ENCODE results near the gene SLC4A7. TPM values are rescaled to one million over a fixed set of nuclear protein-coding genes. Genes with fewer than 3 reads are reported as not detected.

Gene SLC4A7
- total RNA-seq, 1 experiment from 2014 or later, result 101 TPM

DNA sequence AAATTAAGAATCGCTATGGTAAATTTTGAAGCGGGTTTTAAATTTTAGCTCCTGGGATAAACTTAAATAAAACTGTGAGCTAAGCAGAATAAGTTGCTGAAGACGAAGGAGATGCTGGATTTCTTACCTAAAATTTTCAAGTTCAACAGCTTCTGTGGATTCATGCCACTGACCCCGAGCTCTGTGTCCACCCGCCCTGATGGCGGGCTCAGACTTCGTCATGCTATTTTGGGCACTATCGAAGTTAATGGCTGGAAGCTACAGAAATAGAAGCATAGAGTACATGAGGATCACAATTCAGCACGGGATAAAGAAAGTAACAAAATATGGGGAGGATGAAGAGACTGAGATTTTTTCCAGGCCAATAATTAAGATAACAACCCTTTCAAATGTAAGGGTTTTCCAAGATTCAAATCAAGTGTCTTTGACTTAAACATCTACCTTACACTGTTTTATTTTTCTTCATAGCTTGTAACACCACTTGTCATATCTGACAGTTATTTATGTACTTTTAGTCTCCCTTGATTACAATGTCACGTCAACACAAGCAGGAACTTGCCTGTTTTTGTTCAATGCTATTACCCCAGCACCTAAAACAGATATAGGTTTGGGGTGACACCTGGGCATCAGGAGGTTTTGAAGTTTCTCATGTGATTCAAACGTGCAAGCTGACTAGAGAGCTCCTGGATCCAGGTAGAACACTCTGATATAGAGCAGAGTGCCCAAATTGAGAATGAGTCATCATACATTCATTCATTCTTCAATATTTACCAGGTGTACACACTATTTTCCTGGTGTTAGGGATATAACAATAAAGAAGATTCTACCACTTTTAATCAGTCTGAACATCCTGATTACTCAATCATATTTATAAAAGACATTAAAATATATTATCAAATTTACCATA is 138.0 kb downstream of the SLC4A7 start:
- Histone ChIP-seq H3K36me3 (ENCODE audit: insufficient read depth, low read length) (no peaks in the 10 kb centered on the region), H3K9ac (ENCODE audit: low read length) (no peak overlapping the region)

DNA sequence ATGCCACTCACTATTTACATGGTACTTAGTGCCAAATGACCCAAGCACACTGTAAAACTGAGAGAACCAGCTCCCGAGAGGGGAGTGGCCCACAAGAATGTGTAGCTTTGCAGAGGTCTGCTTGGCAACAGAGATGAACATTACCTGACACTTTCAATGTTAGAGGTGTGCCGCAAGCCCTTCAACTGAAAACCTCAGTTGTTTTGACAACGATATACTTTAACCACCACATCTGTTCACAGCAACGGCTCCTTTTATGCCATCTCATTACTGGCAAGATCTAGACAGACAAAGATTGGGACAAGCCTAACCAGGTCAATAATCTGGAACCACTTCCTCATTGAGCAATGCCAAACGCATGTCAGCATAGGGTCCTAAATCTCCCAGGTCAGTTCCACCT is 138.7 kb downstream of the SLC4A7 start:
- Histone ChIP-seq H3K27me3 (ENCODE audit: low read length) (no peaks in the 10 kb centered on the region), H3K79me2 (ENCODE audit: low read length) (no peaks in the 10 kb centered on the region), H3K4me2 (ENCODE audit: low read depth, low read length, poor library complexity, severe bottlenecking) (no peak overlapping the region), H3K9me3 (ENCODE audit: low read length) (no peaks in the 10 kb centered on the region), H3K4me1 (ENCODE audit: low read length) (peaks cover 8% of the 10 kb centered on the region; the same call in 1 of the 2 replicates), H3K36me3 (ENCODE audit: insufficient read depth, low read length) (no peaks in the 10 kb centered on the region), H3K27ac (ENCODE audit: low read length) (no peak overlapping the region), H2AFZ (ENCODE audit: low read length) (no peak overlapping the region), H3K4me3 (ENCODE audit: low read length) (no peak overlapping the region), H3K9me2 (replicated peaks; ENCODE audit: insufficient read depth, low read length) (no peaks in the 10 kb centered on the region), H4K20me1 (ENCODE audit: insufficient read depth, low read depth, low read length) (no peaks in the 10 kb centered on the region), H3K9ac (ENCODE audit: low read length) (no peak overlapping the region)
- no peak for DNase-seq

More for the DNA sequence above, 138.0 kb downstream of the SLC4A7 start:
- no peaks in the 10 kb centered on the region for H3K9me3 ChIP-seq (ENCODE audit: low read length)
- H3K27me3 ChIP-seq (ENCODE audit: low read length), result no peaks in the 10 kb centered on the region
- H3K9me2 ChIP-seq (replicated peaks; ENCODE audit: insufficient read depth, low read length), result no peaks in the 10 kb centered on the region
- no peak overlapping the region for H3K27ac ChIP-seq (ENCODE audit: low read length)
- H3K4me2 ChIP-seq (ENCODE audit: low read depth, low read length, poor library complexity, severe bottlenecking), result no peak overlapping the region
- no peaks in the 10 kb centered on the region for H3K79me2 ChIP-seq (ENCODE audit: low read length)
- H3K4me1 ChIP-seq (ENCODE audit: low read length), result peaks cover 6% of the 10 kb centered on the region; the same call in 1 of the 2 replicates
- no peak overlapping the region for H3K4me3 ChIP-seq (ENCODE audit: low read length)
- no peak overlapping the region for H2AFZ ChIP-seq (ENCODE audit: low read length)
- DNase-seq, result no peak
- no peaks in the 10 kb centered on the region for H4K20me1 ChIP-seq (ENCODE audit: insufficient read depth, low read depth, low read length)

DNA sequence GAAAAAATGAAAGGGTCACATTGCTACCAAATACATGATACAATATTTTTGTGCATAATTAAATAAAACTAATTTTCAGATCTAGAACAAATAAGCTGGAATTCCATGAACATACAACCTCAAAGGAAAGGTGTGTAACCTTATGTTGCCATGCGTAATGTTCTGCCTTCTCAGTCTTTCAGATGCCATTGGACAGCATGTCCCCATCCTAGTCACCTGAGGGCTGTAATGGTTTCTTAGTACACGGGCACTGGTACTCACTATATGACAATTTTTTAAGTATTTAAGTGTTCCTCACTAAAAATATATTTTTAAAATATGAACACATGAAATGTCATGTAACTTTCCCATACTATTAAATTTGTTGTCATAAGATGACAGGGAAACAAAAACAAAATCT is 139.1 kb downstream of the SLC4A7 start:
- no peaks in the 10 kb centered on the region for H4K20me1 ChIP-seq (ENCODE audit: insufficient read depth, low read depth, low read length)
- H3K27me3 ChIP-seq (ENCODE audit: low read length), result no peaks in the 10 kb centered on the region
- H3K27ac ChIP-seq (ENCODE audit: low read length), result no peak overlapping the region
- H3K9ac ChIP-seq (ENCODE audit: low read length), result no peak overlapping the region
- DNase-seq, result no peak
- H3K4me3 ChIP-seq (ENCODE audit: low read length), result no peak overlapping the region
- H3K9me2 ChIP-seq (replicated peaks; ENCODE audit: insufficient read depth, low read length), result no peaks in the 10 kb centered on the region
- H3K36me3 ChIP-seq (ENCODE audit: insufficient read depth, low read length), result no peaks in the 10 kb centered on the region
- H2AFZ ChIP-seq (ENCODE audit: low read length), result no peak overlapping the region
- peaks cover 7% of the 10 kb centered on the region; the same call in 1 of the 2 replicates for H3K4me1 ChIP-seq (ENCODE audit: low read length)
- H3K79me2 ChIP-seq (ENCODE audit: low read length), result no peaks in the 10 kb centered on the region
- H3K9me3 ChIP-seq (ENCODE audit: low read length), result no peaks in the 10 kb centered on the region
- H3K4me2 ChIP-seq (ENCODE audit: low read depth, low read length, poor library complexity, severe bottlenecking), result no peak overlapping the region

DNA sequence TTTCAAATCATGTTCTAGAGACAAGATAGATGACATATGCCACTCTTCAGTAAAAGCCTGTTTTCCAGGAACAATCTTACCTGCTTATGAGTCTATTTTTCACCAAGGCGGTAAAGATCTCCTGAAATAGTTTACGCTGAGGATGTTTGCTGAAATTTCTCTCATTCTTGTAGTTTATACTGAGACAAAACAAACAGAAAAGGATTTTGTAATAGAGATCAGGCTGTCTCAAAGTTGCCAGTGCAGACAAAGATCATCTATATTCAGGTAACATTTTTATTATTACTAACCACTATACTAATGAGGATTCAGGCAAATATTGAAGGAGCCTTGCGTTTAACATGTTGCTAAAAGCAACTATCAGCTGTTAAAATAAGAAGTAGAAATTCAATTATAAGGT is 140.0 kb downstream of the SLC4A7 start:
- Histone ChIP-seq H3K9me2 (replicated peaks; ENCODE audit: insufficient read depth, low read length) (no peaks in the 10 kb centered on the region), H3K9me3 (ENCODE audit: low read length) (no peaks in the 10 kb centered on the region), H3K9ac (ENCODE audit: low read length) (no peak overlapping the region), H3K36me3 (ENCODE audit: insufficient read depth, low read length) (no peaks in the 10 kb centered on the region), H3K27ac (ENCODE audit: low read length) (no peak overlapping the region), H4K20me1 (ENCODE audit: insufficient read depth, low read depth, low read length) (no peaks in the 10 kb centered on the region), H3K27me3 (ENCODE audit: low read length) (no peaks in the 10 kb centered on the region), H2AFZ (ENCODE audit: low read length) (no peak overlapping the region), H3K4me2 (ENCODE audit: low read depth, low read length, poor library complexity, severe bottlenecking) (no peak overlapping the region), H3K4me3 (ENCODE audit: low read length) (no peak overlapping the region), H3K4me1 (ENCODE audit: low read length) (peaks cover 3% of the 10 kb centered on the region; the same call in 1 of the 2 replicates), H3K79me2 (ENCODE audit: low read length) (no peaks in the 10 kb centered on the region)
- no peak for DNase-seq

DNA sequence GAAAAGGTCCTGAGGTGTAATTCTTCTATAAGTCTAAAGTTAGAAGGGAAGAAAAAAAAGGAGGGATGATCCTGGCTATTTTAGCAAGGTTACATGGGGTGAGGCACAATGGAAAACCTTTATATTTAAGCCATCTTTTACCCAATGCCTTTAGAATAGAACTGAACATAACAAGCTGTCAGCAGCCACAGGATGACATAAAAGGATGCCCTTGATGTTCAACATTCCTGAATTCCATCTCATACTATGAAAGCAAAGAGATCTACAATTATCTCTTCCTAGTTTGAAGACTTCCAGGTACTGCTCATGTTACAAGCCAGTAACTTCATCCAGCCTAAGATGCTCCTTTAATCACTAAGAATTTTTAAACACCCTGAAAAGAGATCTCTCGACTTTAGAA is 141.9 kb downstream of the SLC4A7 start:
- H2AFZ ChIP-seq (ENCODE audit: low read length), result no peak overlapping the region

DNA sequence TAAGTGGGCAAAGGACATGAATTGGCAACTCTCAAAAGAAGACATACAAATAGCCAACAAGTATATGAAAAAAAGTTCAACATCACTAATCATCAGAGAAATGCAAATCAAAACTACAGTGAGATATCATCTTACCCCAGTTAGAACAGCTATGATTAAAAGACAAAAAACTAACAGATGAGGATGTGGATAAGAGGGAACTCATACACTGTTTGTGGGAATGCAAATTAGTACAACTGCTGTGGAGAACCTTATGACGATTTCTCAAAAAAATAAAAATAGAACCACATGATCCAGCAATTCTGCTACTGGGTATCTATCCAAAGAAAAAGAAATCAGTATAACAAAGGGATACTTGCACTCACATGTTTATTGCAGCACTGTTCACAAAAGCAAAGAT is 143.7 kb downstream of the SLC4A7 start:
- Histone ChIP-seq H3K4me2 (ENCODE audit: low read depth, low read length, poor library complexity, severe bottlenecking) (no peak overlapping the region), H3K4me1 (ENCODE audit: low read length) (peaks cover 3% of the 10 kb centered on the region; the same call in 1 of the 2 replicates), H3K79me2 (ENCODE audit: low read length) (no peaks in the 10 kb centered on the region), H2AFZ (ENCODE audit: low read length) (no peak overlapping the region), H3K27me3 (ENCODE audit: low read length) (no peaks in the 10 kb centered on the region), H3K9me2 (replicated peaks; ENCODE audit: insufficient read depth, low read length) (no peaks in the 10 kb centered on the region), H3K4me3 (ENCODE audit: low read length) (no peak overlapping the region), H3K9ac (ENCODE audit: low read length) (no peak overlapping the region), H3K36me3 (ENCODE audit: insufficient read depth, low read length) (no peaks in the 10 kb centered on the region), H3K9me3 (ENCODE audit: low read length) (no peaks in the 10 kb centered on the region), H3K27ac (ENCODE audit: low read length) (no peak overlapping the region), H4K20me1 (ENCODE audit: insufficient read depth, low read depth, low read length) (no peaks in the 10 kb centered on the region)
- no peak for DNase-seq

More for the DNA sequence above, 141.9 kb downstream of the SLC4A7 start:
- Histone ChIP-seq H3K4me3 (ENCODE audit: low read length) (no peak overlapping the region), H3K27me3 (ENCODE audit: low read length) (no peaks in the 10 kb centered on the region), H3K79me2 (ENCODE audit: low read length) (no peaks in the 10 kb centered on the region), H3K9ac (ENCODE audit: low read length) (no peak overlapping the region), H3K9me2 (replicated peaks; ENCODE audit: insufficient read depth, low read length) (no peaks in the 10 kb centered on the region), H3K36me3 (ENCODE audit: insufficient read depth, low read length) (no peaks in the 10 kb centered on the region), H3K4me2 (ENCODE audit: low read depth, low read length, poor library complexity, severe bottlenecking) (no peak overlapping the region), H4K20me1 (ENCODE audit: insufficient read depth, low read depth, low read length) (no peaks in the 10 kb centered on the region), H3K27ac (ENCODE audit: low read length) (no peak overlapping the region), H3K4me1 (ENCODE audit: low read length) (peaks cover 3% of the 10 kb centered on the region; the same call in 1 of the 2 replicates), H3K9me3 (ENCODE audit: low read length) (no peaks in the 10 kb centered on the region)
- no peak for DNase-seq

DNA sequence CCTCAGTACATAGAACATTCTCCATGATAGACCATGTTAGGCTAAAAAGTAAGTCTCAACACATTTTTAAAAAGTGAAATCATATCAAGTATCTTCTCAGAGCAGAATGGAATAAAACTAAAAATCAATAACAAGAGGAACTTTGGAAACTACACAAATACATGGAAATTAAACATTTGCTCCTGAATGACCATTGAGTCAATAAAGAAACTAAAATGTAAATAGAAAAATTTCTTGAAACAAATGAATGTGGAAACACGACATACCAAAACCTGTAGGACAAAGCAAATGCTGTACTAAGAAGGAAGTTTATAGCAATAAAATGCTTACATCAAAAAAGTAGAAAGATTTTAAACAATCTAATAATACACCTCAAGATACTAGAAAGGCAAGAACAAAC is 148.6 kb downstream of the SLC4A7 start:
- H3K4me1 ChIP-seq (ENCODE audit: low read length), result peaks cover 2% of the 10 kb centered on the region; the same call in 1 of the 2 replicates
- no peak overlapping the region for H2AFZ ChIP-seq (ENCODE audit: low read length)
- no peaks in the 10 kb centered on the region for H3K79me2 ChIP-seq (ENCODE audit: low read length)
- H3K36me3 ChIP-seq (ENCODE audit: insufficient read depth, low read length), result no peaks in the 10 kb centered on the region
- no peaks in the 10 kb centered on the region for H3K9me3 ChIP-seq (ENCODE audit: low read length)
- H3K9me2 ChIP-seq (replicated peaks; ENCODE audit: insufficient read depth, low read length), result no peaks in the 10 kb centered on the region
- H3K27me3 ChIP-seq (ENCODE audit: low read length), result no peaks in the 10 kb centered on the region
- no peak overlapping the region for H3K27ac ChIP-seq (ENCODE audit: low read length)
- no peak overlapping the region for H3K4me2 ChIP-seq (ENCODE audit: low read depth, low read length, poor library complexity, severe bottlenecking)
- H3K4me3 ChIP-seq (ENCODE audit: low read length), result no peak overlapping the region
- H4K20me1 ChIP-seq (ENCODE audit: insufficient read depth, low read depth, low read length), result no peaks in the 10 kb centered on the region
- no peak for DNase-seq
- H3K9ac ChIP-seq (ENCODE audit: low read length), result no peak overlapping the region

DNA sequence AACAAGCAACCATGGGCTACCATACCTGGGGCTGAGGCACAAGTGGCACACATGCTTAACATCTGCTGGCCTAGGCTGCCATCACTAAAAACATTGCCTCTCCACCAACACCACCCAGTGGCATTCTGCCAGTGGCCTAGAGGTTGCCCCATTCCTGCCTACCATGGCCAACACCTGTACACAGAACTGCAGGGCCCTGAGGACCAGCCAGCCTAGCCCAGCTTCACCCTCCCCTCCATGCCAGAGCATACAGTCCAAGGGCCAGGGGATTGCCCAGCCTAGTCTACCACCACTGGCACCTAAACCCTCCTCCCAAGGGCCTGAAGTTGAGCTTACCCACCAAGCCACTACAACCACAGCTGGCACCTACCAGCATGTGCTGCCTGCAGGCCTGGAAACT is 150.3 kb downstream of the SLC4A7 start:
- Histone ChIP-seq H3K4me1 (ENCODE audit: low read length) (no peaks in the 10 kb centered on the region), H4K20me1 (ENCODE audit: insufficient read depth, low read depth, low read length) (no peaks in the 10 kb centered on the region), H3K4me2 (ENCODE audit: low read depth, low read length, poor library complexity, severe bottlenecking) (no peak overlapping the region), H3K9ac (ENCODE audit: low read length) (no peak overlapping the region), H3K9me2 (replicated peaks; ENCODE audit: insufficient read depth, low read length) (no peaks in the 10 kb centered on the region), H3K27me3 (ENCODE audit: low read length) (no peaks in the 10 kb centered on the region), H3K36me3 (ENCODE audit: insufficient read depth, low read length) (no peaks in the 10 kb centered on the region), H3K27ac (ENCODE audit: low read length) (no peak overlapping the region), H3K79me2 (ENCODE audit: low read length) (no peaks in the 10 kb centered on the region), H3K9me3 (ENCODE audit: low read length) (no peaks in the 10 kb centered on the region), H2AFZ (ENCODE audit: low read length) (no peak overlapping the region), H3K4me3 (ENCODE audit: low read length) (no peak overlapping the region)
- no peak for DNase-seq

Measured in Karpas-422 (cell line).